Subcutaneous abdominal adipose tissue (tissue), 5 donors: Measurements from ENCODE around the gene CADPS.
A peak's percentile ranks its signal among the peaks of the same experiment; 100 is the strongest.

Experiments
- H3K27ac ChIP-seq: one replicate; pipeline ENCODE4 v1.7.0; 2013; ENCODE audit warnings: low read depth, mild to moderate bottlenecking, inconsistent platforms, low read length, moderate library complexity
- H3K27me3 ChIP-seq, 5 donors: one replicate each; pipeline ENCODE4 v1.7.0; 2013; ENCODE audit warnings: low read length in 5 of 5, inconsistent platforms in 1 of 5; ENCODE audit not compliant: control insufficient read depth in 5 of 5, insufficient read depth in 4 of 5
- H3K36me3 ChIP-seq, 5 donors: one replicate each; pipeline ENCODE4 v1.7.0; 2013; ENCODE audit warnings: low read length in 5 of 5; ENCODE audit not compliant: control insufficient read depth in 5 of 5, insufficient read depth in 5 of 5
- H3K4me1 ChIP-seq, 5 donors: one replicate each; pipeline ENCODE4 v1.7.0; 2013; ENCODE audit warnings: low read length in 5 of 5, mild to moderate bottlenecking in 3 of 5, moderate library complexity in 1 of 5; ENCODE audit not compliant: control insufficient read depth in 5 of 5, insufficient read depth in 5 of 5
- H3K4me3 ChIP-seq, 5 donors: one replicate each; pipeline ENCODE4 v1.7.0; 2013; ENCODE audit warnings: low read length in 5 of 5, low read depth in 1 of 5
- H3K9ac ChIP-seq, 5 donors: one replicate each; pipeline ENCODE4 v1.7.0; 2013; ENCODE audit warnings: low read length in 5 of 5, mild to moderate bottlenecking in 4 of 5, moderate library complexity in 3 of 5
- H3K9me3 ChIP-seq, 5 donors: one replicate each; pipeline ENCODE4 v1.7.0; 2013; ENCODE audit warnings: low read length in 5 of 5; ENCODE audit not compliant: control insufficient read depth in 5 of 5
- donor health status: healthy.
- donor health status: healthy.
- donor health status: healthy.
- donor health status: healthy.
- donor health status: healthy.

The CADPS gene

GRCh38 chr3:62453448-62453847 lies 421.8 kb downstream of the CADPS start:
- Histone ChIP-seq H3K4me1 (no peaks in the 10 kb centered on the region), H3K27ac (no peak overlapping the region), H3K36me3 (no peaks in the 10 kb centered on the region), H3K27me3 (no peaks in the 10 kb centered on the region), H3K9ac (no peak overlapping the region), H3K9me3 (no peaks in the 10 kb centered on the region), H3K4me3 (no peak overlapping the region)

- no peak overlapping the region for H3K9ac ChIP-seq
- H3K4me1 ChIP-seq = no peaks in the 10 kb centered on the region
- no peak overlapping the region for H3K27ac ChIP-seq
- no peaks in the 10 kb centered on the region for H3K9me3 ChIP-seq
- no peaks in the 10 kb centered on the region for H3K36me3 ChIP-seq
- H3K4me3 ChIP-seq = no peak overlapping the region
- H3K27me3 ChIP-seq = no peaks in the 10 kb centered on the region
Observed at GRCh38 chr3:62451211-62451887, 423.9 kb downstream of the CADPS start.

- Histone ChIP-seq H3K9me3 (no peaks in the 10 kb centered on the region), H3K36me3 (no peaks in the 10 kb centered on the region), H3K4me3 (no peak overlapping the region), H3K27ac (no peak overlapping the region), H3K9ac (no peak overlapping the region), H3K4me1 (no peaks in the 10 kb centered on the region), H3K27me3 (no peaks in the 10 kb centered on the region)
Observed at GRCh38 chr3:62446337-62446940, 428.8 kb downstream of the CADPS start.

- H3K4me3 ChIP-seq = peak overlapping the region in 1 of 5 donors; percentile 2
- no peaks in the 10 kb centered on the region for H3K9me3 ChIP-seq
- H3K27ac ChIP-seq = no peak overlapping the region
- H3K4me1 ChIP-seq = no peaks in the 10 kb centered on the region
- H3K9ac ChIP-seq = no peak overlapping the region
- H3K36me3 ChIP-seq = no peaks in the 10 kb centered on the region
- no peaks in the 10 kb centered on the region for H3K27me3 ChIP-seq
Observed at GRCh38 chr3:62445275-62445674, 429.9 kb downstream of the CADPS start.

GRCh38 chr3:62439978-62440377 lies 435.2 kb downstream of the CADPS start:
- H3K4me1 ChIP-seq = no peaks in the 10 kb centered on the region
- H3K36me3 ChIP-seq = no peaks in the 10 kb centered on the region
- H3K4me3 ChIP-seq = no peak overlapping the region
- H3K9ac ChIP-seq = no peak overlapping the region
- no peaks in the 10 kb centered on the region for H3K9me3 ChIP-seq
- H3K27ac ChIP-seq = no peak overlapping the region
- H3K27me3 ChIP-seq = peaks cover 0 to 5% (median 0%) of the 10 kb centered on the region in 5 donors

GRCh38 chr3:62439176-62439813 lies 435.9 kb downstream of the CADPS start:
- Histone ChIP-seq H3K4me3 (no peak overlapping the region), H3K9me3 (no peaks in the 10 kb centered on the region), H3K27me3 (peaks cover 0 to 5% (median 0%) of the 10 kb centered on the region in 5 donors), H3K9ac (no peak overlapping the region), H3K27ac (no peak overlapping the region), H3K4me1 (no peaks in the 10 kb centered on the region), H3K36me3 (no peaks in the 10 kb centered on the region)

- no peaks in the 10 kb centered on the region for H3K4me1 ChIP-seq
- H3K27me3 ChIP-seq = peaks cover 0 to 5% (median 0%) of the 10 kb centered on the region in 5 donors
- H3K36me3 ChIP-seq = no peaks in the 10 kb centered on the region
- no peaks in the 10 kb centered on the region for H3K9me3 ChIP-seq
- no peak overlapping the region for H3K4me3 ChIP-seq
- H3K9ac ChIP-seq = no peak overlapping the region
- H3K27ac ChIP-seq = no peak overlapping the region
Observed at GRCh38 chr3:62436785-62437184, 438.4 kb downstream of the CADPS start.

- Histone ChIP-seq H3K9me3 (no peaks in the 10 kb centered on the region), H3K4me1 (no peaks in the 10 kb centered on the region)
Observed at GRCh38 chr3:62433396-62433795, 441.8 kb downstream of the CADPS start.

GRCh38 chr3:62421207-62421606 lies 454.0 kb downstream of the CADPS start:
- no peaks in the 10 kb centered on the region for H3K27me3 ChIP-seq
- no peaks in the 10 kb centered on the region for H3K9me3 ChIP-seq
- H3K36me3 ChIP-seq = no peaks in the 10 kb centered on the region
- H3K4me3 ChIP-seq = no peak overlapping the region
- no peaks in the 10 kb centered on the region for H3K4me1 ChIP-seq
- H3K27ac ChIP-seq = no peak overlapping the region
- H3K9ac ChIP-seq = no peak overlapping the region

More at GRCh38 chr3:62433396-62433795, 441.8 kb downstream of the CADPS start:
- Histone ChIP-seq H3K4me3 (no peak overlapping the region), H3K27ac (no peak overlapping the region), H3K9ac (no peak overlapping the region), H3K36me3 (no peaks in the 10 kb centered on the region), H3K27me3 (peaks cover 0 to 5% (median 0%) of the 10 kb centered on the region in 5 donors)

- no peak overlapping the region for H3K4me3 ChIP-seq
- peaks cover 0 to 3% (median 0%) of the 10 kb centered on the region in 5 donors for H3K27me3 ChIP-seq
Observed at GRCh38 chr3:62416144-62416543, 459.1 kb downstream of the CADPS start.

More at GRCh38 chr3:62416144-62416543, 459.1 kb downstream of the CADPS start:
- Histone ChIP-seq H3K27ac (no peak overlapping the region), H3K9ac (no peak overlapping the region), H3K4me1 (no peaks in the 10 kb centered on the region), H3K9me3 (peaks cover 0 to 4% (median 0%) of the 10 kb centered on the region in 5 donors), H3K36me3 (no peaks in the 10 kb centered on the region)
